Coronary artery (tissue), 2 donors: Measurements from ENCODE around the gene CHML.

ENCODE experiments used
- DNase-seq: peaks from one replicate; pipeline ENCODE4 v3.0.0-alpha.2; 2017; ENCODE audit warnings: low spot score
- H3K27ac ChIP-seq, 2 donors: fragments of 200-600 bp; sonication (generic); one replicate each; pipeline ENCODE4 v1.5.1; 2016 to 2019
- H3K4me3 ChIP-seq: fragments of 200-600 bp; sonication (generic); 2 replicates; pipeline ENCODE4 v1.5.1; 2016; ENCODE audit warnings: mild to moderate bottlenecking, moderate library complexity
- TF ChIP-seq, protein P1 (sequence below): fragments of 200-600 bp; sonication (generic); IDR thresholded peaks from one replicate; pipeline ENCODE4 v1.5.1; 2019; ENCODE audit warnings: antibody characterized with exemption

The CHML gene

DNA sequence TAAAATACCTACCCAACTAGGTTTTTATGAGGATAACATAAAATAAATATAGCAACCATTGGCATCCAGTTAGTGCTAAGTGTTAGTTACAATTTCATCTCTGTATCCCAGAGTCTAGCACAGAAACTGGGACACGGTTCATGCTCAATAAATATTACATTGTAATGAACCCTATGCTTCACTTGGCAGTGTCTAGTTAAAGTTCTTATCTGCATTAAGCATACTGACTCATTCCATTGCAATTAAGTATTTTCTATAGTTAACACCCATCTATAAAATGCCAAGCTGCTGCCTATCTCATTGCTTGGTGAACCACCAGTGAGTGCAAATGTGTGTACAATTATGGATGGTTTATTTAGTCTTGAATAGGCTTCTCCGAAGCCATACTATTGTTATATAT lies 15.2 kb downstream of the CHML start:
- TF ChIP-seq, protein P1, sequence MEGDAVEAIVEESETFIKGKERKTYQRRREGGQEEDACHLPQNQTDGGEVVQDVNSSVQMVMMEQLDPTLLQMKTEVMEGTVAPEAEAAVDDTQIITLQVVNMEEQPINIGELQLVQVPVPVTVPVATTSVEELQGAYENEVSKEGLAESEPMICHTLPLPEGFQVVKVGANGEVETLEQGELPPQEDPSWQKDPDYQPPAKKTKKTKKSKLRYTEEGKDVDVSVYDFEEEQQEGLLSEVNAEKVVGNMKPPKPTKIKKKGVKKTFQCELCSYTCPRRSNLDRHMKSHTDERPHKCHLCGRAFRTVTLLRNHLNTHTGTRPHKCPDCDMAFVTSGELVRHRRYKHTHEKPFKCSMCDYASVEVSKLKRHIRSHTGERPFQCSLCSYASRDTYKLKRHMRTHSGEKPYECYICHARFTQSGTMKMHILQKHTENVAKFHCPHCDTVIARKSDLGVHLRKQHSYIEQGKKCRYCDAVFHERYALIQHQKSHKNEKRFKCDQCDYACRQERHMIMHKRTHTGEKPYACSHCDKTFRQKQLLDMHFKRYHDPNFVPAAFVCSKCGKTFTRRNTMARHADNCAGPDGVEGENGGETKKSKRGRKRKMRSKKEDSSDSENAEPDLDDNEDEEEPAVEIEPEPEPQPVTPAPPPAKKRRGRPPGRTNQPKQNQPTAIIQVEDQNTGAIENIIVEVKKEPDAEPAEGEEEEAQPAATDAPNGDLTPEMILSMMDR = no peak
- no peak overlapping the region for H3K4me3 ChIP-seq
- no peak for DNase-seq
- no peak overlapping the region for H3K27ac ChIP-seq

GRCh38 chr1:241622669-241623068 lies 17.5 kb downstream of the CHML start:
- H3K27ac ChIP-seq = no peak overlapping the region
- no peak overlapping the region for H3K4me3 ChIP-seq
- TF ChIP-seq, protein P1 = no peak
- no peak for DNase-seq

GRCh38 chr1:241617426-241617825 lies 22.7 kb downstream of the CHML start:
- TF ChIP-seq, protein P1 = no peak
- no peak for DNase-seq
- Histone ChIP-seq H3K4me3 (no peak overlapping the region), H3K27ac (no peak overlapping the region)

GRCh38 chr1:241615043-241615974 lies 24.9 kb downstream of the CHML start:
- Histone ChIP-seq H3K4me3 (no peak overlapping the region), H3K27ac (no peak overlapping the region)
- TF ChIP-seq, protein P1 = no peak
- DNase-seq = no peak

DNA sequence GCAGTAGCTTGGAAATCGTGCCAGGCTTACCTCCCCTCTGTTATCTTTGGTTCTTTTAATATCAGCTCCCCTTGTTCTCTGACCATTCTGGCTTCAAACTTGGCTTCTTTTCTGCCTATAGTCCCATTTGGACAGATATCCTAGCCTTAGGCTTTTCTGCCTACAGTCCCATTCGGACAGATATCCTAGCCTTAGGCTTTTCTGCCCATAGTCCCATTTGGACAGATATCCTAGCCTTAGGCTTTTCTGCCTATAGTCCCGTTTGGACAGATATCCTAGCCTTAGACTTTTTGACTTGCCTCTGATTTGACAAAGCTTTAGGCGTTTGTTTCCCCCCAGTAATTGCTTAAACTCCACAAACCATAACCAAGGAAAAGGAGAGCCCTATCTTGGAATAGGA lies 25.6 kb downstream of the CHML start:
- no peak overlapping the region for H3K4me3 ChIP-seq
- DNase-seq = no peak
- TF ChIP-seq, protein P1 = no peak
- H3K27ac ChIP-seq = no peak overlapping the region

- TF ChIP-seq, protein P1 = no peak
- Histone ChIP-seq H3K4me3 (no peak overlapping the region), H3K27ac (no peak overlapping the region)
- DNase-seq = no peak
Observed at GRCh38 chr1:241614144-241614543, 26.0 kb downstream of the CHML start.
